Spleen (tissue), 11 donors: Measurements from ENCODE around the gene UPF2. TPM values are rescaled to one million over a fixed set of nuclear protein-coding genes. Genes with fewer than 3 reads are reported as not detected.

Source experiments
- DNase-seq: peaks from one replicate; pipeline ENCODE4 v3.0.0-alpha.2; 2020
- H3K27ac ChIP-seq, 8 donors: fragments of 200-600 bp; sonication (generic) in 7 of 8; 1 replicate in 4 of 8; 2 replicates in 4 of 8; pipeline versions ENCODE4 v1.5.0 to v1.8.0; 2016 to 2021; ENCODE audit warnings: inconsistent platforms in 4 of 8, mild to moderate bottlenecking in 4 of 8, moderate library complexity in 1 of 8
- H3K27me3 ChIP-seq, 7 donors: fragments of 200-600 bp; sonication (generic) in 6 of 7; replicated peaks in 1 of 7; 1 replicate in 4 of 7; 2 replicates in 3 of 7; pipeline versions ENCODE4 v1.5.0 to v1.8.0; 2016 to 2021; ENCODE audit warnings: inconsistent platforms in 3 of 7, mild to moderate bottlenecking in 1 of 7
- H3K36me3 ChIP-seq, 6 donors: fragments of 200-600 bp; sonication (generic) in 5 of 6; 1 replicate in 4 of 6; 2 replicates in 2 of 6; pipeline versions ENCODE4 v1.5.0 to v1.8.0; 2016 to 2021; ENCODE audit warnings: inconsistent platforms in 2 of 6
- H3K4me1 ChIP-seq, 6 donors: fragments of 200-600 bp; sonication (generic) in 5 of 6; 1 replicate in 3 of 6; 2 replicates in 3 of 6; pipeline versions ENCODE4 v1.5.0 to v1.8.0; 2016 to 2021; ENCODE audit warnings: inconsistent platforms in 3 of 6
- H3K4me3 ChIP-seq, 8 donors: fragments of 200-600 bp; sonication (generic) in 7 of 8; 1 replicate in 4 of 8; 2 replicates in 4 of 8; pipeline versions ENCODE4 v1.5.0 to v1.8.0; 2016 to 2021; ENCODE audit warnings: inconsistent platforms in 4 of 8, mild to moderate bottlenecking in 4 of 8, moderate library complexity in 2 of 8
- H3K9me3 ChIP-seq, 8 donors: fragments of 200-600 bp; sonication (generic) in 7 of 8; 1 replicate in 4 of 8; 2 replicates in 4 of 8; pipeline versions ENCODE4 v1.5.0 to v1.8.0; 2016 to 2021; ENCODE audit warnings: inconsistent platforms in 4 of 8
- POLR2A ChIP-seq, 3 donors: fragments of 450-650 bp; IDR thresholded peaks; one replicate each; pipeline ENCODE4 v1.5.1; 2017; ENCODE audit warnings: antibody characterized with exemption in 3 of 3, mild to moderate bottlenecking in 1 of 3
- POLR2AphosphoS5 ChIP-seq, 3 donors: sonication (generic); formaldehyde crosslinking; IDR thresholded peaks; one replicate each; pipeline ENCODE4 v1.5.1; 2017; ENCODE audit warnings: antibody characterized with exemption in 3 of 3
- WGBS, 5 donors: extraction: QIAGEN DNeasy Blood & Tissue Kit in 3 of 5; methylation state at CpG; one replicate each; pipeline versions ENCODE4 v1.1.5 to v1.1.7; 2013 to 2018; 5-methylcytosine and 5-hydroxymethylcytosine counted together
- intact Hi-C: fragments of 100-400 bp; cut with DNase I; formaldehyde crosslinking; loops from one replicate; pipeline ENCODE4 v1.15.0; 2023; ENCODE audit warnings: low total_unique reads
- polyA plus RNA-seq, 3 donors: library from polyadenylated mRNA; stranded (reverse); fragments of 200-250 nt; gene quantifications; one replicate each; pipeline ENCODE4 v1.2.1, GENCODE V29; 2013
- total RNA-seq, 7 donors: library from RNA; depleted of rRNA in 3 of 7; stranded (reverse); fragments of >200 nt in 3 of 7; fragmentation: NEBNext Ultra II Directional in 4 of 7; extraction: Animal tissue kit (Norgen Biotek cat#: 25700) in 4 of 7; gene quantifications; one replicate each; pipeline versions ENCODE4 v1.1.0 to v1.2.1, GENCODE V29; 2016 to 2021
- TF ChIP-seq, protein P1 (sequence below), 11 experiments: fragments of 200-600 bp in 7 of 11; fragments of 450-650 bp in 4 of 11; sonication (generic) in 4 of 11; IDR thresholded peaks in 8 of 11; conservative IDR thresholded peaks in 3 of 11; 1 replicate in 7 of 11; 2 replicates in 4 of 11; pipeline versions ENCODE4 v1.4.0 to v1.8.0; 2016 to 2021; ENCODE audit warnings: antibody characterized with exemption in 11 of 11, inconsistent platforms in 4 of 11, mild to moderate bottlenecking in 1 of 11
- donor health status: healthy with polysubstance abuse.
- donor health status: DM: no; HTN: no; CAD: no; lungs with moderate emphysema.
- donor health status: DM: no; HTN: no; CAD: no.
- donor health status: Bipolar disorder and iron deficiency.
- donor health status: healthy.
- donor health status: DM: no; HTN: no; CAD: no.
- donor health status: DM: yes; HTN: yes; CAD: no.

UPF2 gene
- total and polyA plus RNA-seq, 10 donors, result 11.5 to 34.9 (median 27.4) TPM

DNA sequence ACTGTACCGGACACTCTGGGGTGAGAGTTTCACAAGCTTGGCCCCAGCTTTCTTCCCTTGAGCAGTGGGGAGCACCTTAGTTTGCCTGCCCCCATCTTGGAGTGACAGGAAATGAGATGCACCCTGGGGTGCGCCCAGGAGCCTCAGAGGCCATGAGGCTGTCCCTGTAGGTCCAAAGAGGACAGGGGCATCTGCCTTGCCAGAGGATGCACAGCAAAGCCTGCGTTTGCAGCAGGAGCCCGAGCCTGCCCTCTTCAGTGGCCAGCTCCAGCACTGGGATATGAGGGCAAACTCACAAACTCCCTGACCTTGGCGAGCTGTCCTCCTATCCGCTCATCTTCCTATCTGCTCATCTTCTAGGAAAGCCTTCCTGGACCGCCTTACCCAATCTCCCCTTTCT, 140.0 kb downstream of the UPF2 start:
- intact Hi-C loops, result no loop called here
- no peak overlapping the region for H3K27ac ChIP-seq
- no peaks in the 10 kb centered on the region for H3K9me3 ChIP-seq
- H3K36me3 ChIP-seq, result no peaks in the 10 kb centered on the region
- 86 to 96% (median 93%) methylated on average over 6 to 7 of the region's 7 CpGs for WGBS, 5 donors
- H3K27me3 ChIP-seq, result peaks cover 0 to 4% (median 0%) of the 10 kb centered on the region in 7 donors
- H3K4me3 ChIP-seq, result no peak overlapping the region
- H3K4me1 ChIP-seq, result peaks cover 0 to 7% (median 0%) of the 10 kb centered on the region in 6 donors
- DNase-seq, result peak; percentile 46
- no peak for TF ChIP-seq POLR2AphosphoS5 (IDR thresholded peaks at IDR 0.05)
- TF ChIP-seq, protein P1, sequence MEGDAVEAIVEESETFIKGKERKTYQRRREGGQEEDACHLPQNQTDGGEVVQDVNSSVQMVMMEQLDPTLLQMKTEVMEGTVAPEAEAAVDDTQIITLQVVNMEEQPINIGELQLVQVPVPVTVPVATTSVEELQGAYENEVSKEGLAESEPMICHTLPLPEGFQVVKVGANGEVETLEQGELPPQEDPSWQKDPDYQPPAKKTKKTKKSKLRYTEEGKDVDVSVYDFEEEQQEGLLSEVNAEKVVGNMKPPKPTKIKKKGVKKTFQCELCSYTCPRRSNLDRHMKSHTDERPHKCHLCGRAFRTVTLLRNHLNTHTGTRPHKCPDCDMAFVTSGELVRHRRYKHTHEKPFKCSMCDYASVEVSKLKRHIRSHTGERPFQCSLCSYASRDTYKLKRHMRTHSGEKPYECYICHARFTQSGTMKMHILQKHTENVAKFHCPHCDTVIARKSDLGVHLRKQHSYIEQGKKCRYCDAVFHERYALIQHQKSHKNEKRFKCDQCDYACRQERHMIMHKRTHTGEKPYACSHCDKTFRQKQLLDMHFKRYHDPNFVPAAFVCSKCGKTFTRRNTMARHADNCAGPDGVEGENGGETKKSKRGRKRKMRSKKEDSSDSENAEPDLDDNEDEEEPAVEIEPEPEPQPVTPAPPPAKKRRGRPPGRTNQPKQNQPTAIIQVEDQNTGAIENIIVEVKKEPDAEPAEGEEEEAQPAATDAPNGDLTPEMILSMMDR (IDR thresholded peaks at IDR 0.05 in 8 of 11, conservative IDR thresholded peaks at IDR 0.05 in 3 of 11), result no peak
- no peak for TF ChIP-seq POLR2A (IDR thresholded peaks at IDR 0.05)

DNA sequence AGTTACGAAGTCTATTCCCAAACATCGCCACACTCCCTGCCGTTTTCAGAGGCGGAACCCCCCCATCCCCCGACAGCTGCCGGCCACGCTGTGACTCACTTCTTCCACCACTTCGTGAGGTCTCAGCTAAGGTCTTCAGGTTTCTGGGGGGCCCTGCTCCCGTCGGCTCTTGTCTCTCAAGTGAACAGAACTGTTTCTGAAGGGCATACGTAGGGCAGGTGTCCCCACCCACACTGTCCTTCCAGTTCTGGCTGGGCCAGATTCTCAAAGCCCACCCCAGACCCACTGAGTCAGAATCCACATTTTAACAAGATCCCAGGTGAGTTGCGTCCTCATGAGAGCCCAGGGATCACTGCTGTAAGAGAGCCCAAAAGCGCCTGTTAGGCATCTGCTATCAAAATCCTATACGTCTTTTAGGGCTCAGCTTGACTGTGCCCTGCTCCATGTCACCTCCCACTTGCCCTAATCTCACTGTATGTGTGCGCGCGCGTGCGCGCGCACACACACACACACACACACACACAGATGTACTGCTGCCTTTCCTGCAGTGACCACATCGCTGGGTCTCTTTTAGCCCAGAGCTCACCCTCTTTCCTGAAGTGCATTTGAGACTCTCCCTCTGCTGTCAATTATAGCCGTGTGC, 140.7 kb downstream of the UPF2 start:
- Histone ChIP-seq H3K36me3 (no peaks in the 10 kb centered on the region), H3K27me3 (peaks cover 0 to 4% (median 0%) of the 10 kb centered on the region in 7 donors), H3K9me3 (no peaks in the 10 kb centered on the region), H3K4me1 (peaks cover 0 to 7% (median 0%) of the 10 kb centered on the region in 6 donors), H3K27ac (no peak overlapping the region), H3K4me3 (no peak overlapping the region)
- intact Hi-C loops, result no loop called here
- WGBS, 5 donors, result 57 to 74% (median 70%) methylated on average over 23 of the region's 23 CpGs
- peak; percentile 37 for DNase-seq
- TF ChIP-seq, protein P1 (IDR thresholded peaks at IDR 0.05 in 8 of 11, conservative IDR thresholded peaks at IDR 0.05 in 3 of 11), result no peak
- TF ChIP-seq POLR2AphosphoS5 (IDR thresholded peaks at IDR 0.05) (no peak), POLR2A (IDR thresholded peaks at IDR 0.05) (no peak)

DNA sequence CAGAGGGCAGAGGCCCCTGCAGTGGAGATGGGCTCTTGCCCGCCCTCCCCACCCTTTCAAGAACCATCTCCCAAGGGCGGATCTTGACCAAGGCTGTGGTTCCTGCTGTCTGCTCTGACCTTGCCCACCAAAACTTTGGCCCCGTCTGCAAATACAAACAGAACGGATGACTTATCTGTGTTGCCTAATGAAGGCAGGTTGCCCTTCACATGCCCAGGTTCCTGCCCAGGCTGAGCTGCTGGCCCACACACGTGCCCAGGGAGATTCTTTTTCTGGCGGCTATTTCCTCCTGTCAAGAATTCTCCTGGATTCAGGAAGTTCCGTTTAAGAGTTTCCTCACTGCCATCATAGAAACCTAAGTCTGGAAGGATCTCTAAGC, 141.2 kb downstream of the UPF2 start:
- H3K4me1 ChIP-seq, result peaks cover 0 to 7% (median 0%) of the 10 kb centered on the region in 6 donors
- H3K27me3 ChIP-seq, result peaks cover 0 to 4% (median 0%) of the 10 kb centered on the region in 7 donors
- 40 to 68% (median 52%) methylated on average over 7 of the region's 7 CpGs for WGBS, 5 donors
- intact Hi-C loops, result no loop called here
- no peaks in the 10 kb centered on the region for H3K9me3 ChIP-seq
- no peak overlapping the region for H3K27ac ChIP-seq
- H3K4me3 ChIP-seq, result no peak overlapping the region
- no peaks in the 10 kb centered on the region for H3K36me3 ChIP-seq
- TF ChIP-seq POLR2AphosphoS5 (IDR thresholded peaks at IDR 0.05) (no peak), POLR2A (IDR thresholded peaks at IDR 0.05) (no peak)
- TF ChIP-seq, protein P1 (IDR thresholded peaks at IDR 0.05 in 8 of 11, conservative IDR thresholded peaks at IDR 0.05 in 3 of 11), result no peak
- peak; percentile 22 for DNase-seq

DNA sequence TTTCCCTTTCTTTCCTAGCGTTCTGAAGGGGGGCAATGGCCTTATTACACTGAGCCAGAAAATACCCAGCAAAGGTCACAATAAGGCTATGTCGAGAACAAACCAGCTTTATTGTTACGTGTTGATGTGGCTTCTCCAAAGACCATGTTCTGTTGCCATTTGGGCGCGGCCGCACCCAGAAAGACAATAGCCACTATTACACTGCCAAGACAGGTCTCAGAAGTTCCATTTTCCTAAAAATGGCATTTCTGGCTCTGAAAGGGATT, 141.6 kb downstream of the UPF2 start:
- Histone ChIP-seq H3K4me1 (peaks cover 0 to 7% (median 0%) of the 10 kb centered on the region in 6 donors), H3K4me3 (no peak overlapping the region), H3K36me3 (no peaks in the 10 kb centered on the region), H3K9me3 (no peaks in the 10 kb centered on the region), H3K27me3 (peaks cover 0 to 4% (median 0%) of the 10 kb centered on the region in 7 donors), H3K27ac (no peak overlapping the region)
- no peak for DNase-seq
- intact Hi-C loops, result no loop called here
- TF ChIP-seq POLR2AphosphoS5 (IDR thresholded peaks at IDR 0.05), result no peak
- TF ChIP-seq, protein P1 (IDR thresholded peaks at IDR 0.05 in 8 of 11, conservative IDR thresholded peaks at IDR 0.05 in 3 of 11), result no peak
- 91 to 98% (median 94%) methylated on average over 6 of the region's 6 CpGs for WGBS, 5 donors
